Bronchial epithelial cell (primary cell): ENCODE measurements around the gene RAPGEF2. TPM values are rescaled to one million over a fixed set of nuclear protein-coding genes. Genes with fewer than 3 reads are reported as not detected.

Experiments used
- DNase-seq: peaks from one replicate; pipeline ENCODE4 v3.0.0-alpha.2; 2010; ENCODE audit warnings: low read depth
- FAIRE-seq: peaks from 2 replicates; lab custom pipeline; 2011; peaks lifted over from hg19 to GRCh38; lab: Jason Lieb, UNC
- H3K27me3 ChIP-seq: 2 replicates; pipeline ENCODE4 v1.5.1; 2011; ENCODE audit warnings: low read length; ENCODE audit not compliant: control insufficient read depth, insufficient read depth
- H3K36me3 ChIP-seq: 2 replicates; pipeline ENCODE4 v1.5.1; 2011; ENCODE audit warnings: low read length; ENCODE audit not compliant: control insufficient read depth, insufficient read depth
- H3K4me3 ChIP-seq: 2 replicates; pipeline ENCODE4 v1.5.1; 2011; ENCODE audit warnings: mild to moderate bottlenecking, low read depth, low read length, control low read depth
- CTCF ChIP-seq: IDR thresholded peaks from 2 replicates; pipeline ENCODE4 v1.5.1; 2011; ENCODE audit warnings: mild to moderate bottlenecking, moderate library complexity, low read length, control low read depth, inconsistent platforms; ENCODE audit not compliant: insufficient read depth, severe bottlenecking
- total RNA-seq: library from RNA; depleted of rRNA; stranded (reverse); fragments of >200 nt; gene quantifications from 2 replicates; pipeline ENCODE4 v1.2.1, GENCODE V29; 2014

RAPGEF2 gene
- total RNA-seq, 1 donor from 2014 or later, result 37.6 TPM

- no peak for DNase-seq
- TF ChIP-seq CTCF, result no peak
- Histone ChIP-seq H3K4me3 (no peak overlapping the region), H3K36me3 (peaks cover 11% of the 10 kb centered on the region), H3K27me3 (no peaks in the 10 kb centered on the region)
- FAIRE-seq, result no peak
Observed at GRCh38 chr4:159343116-159343515, 240.2 kb downstream of the RAPGEF2 start.

GRCh38 chr4:159344877-159345276, 242.0 kb downstream of the RAPGEF2 start:
- TF ChIP-seq CTCF, result no peak
- H3K4me3 ChIP-seq, result no peak overlapping the region
- FAIRE-seq (no peak), DNase-seq (no peak)
- peaks cover 6% of the 10 kb centered on the region for H3K36me3 ChIP-seq
- H3K27me3 ChIP-seq, result no peaks in the 10 kb centered on the region

GRCh38 chr4:159346681-159347080, 243.8 kb downstream of the RAPGEF2 start:
- FAIRE-seq, result no peak
- peaks cover 6% of the 10 kb centered on the region for H3K36me3 ChIP-seq

GRCh38 chr4:159347813-159348212, 244.9 kb downstream of the RAPGEF2 start:
- H3K36me3 ChIP-seq, result peaks cover 8% of the 10 kb centered on the region
- H3K4me3 ChIP-seq, result no peak overlapping the region
- DNase-seq (no peak), FAIRE-seq (no peak)
- TF ChIP-seq CTCF, result no peak
- no peaks in the 10 kb centered on the region for H3K27me3 ChIP-seq

More at GRCh38 chr4:159346681-159347080, 243.8 kb downstream of the RAPGEF2 start:
- TF ChIP-seq CTCF, result no peak
- Histone ChIP-seq H3K4me3 (no peak overlapping the region), H3K27me3 (no peaks in the 10 kb centered on the region)
- no peak for DNase-seq

- H3K36me3 ChIP-seq, result peaks cover 7% of the 10 kb centered on the region
- H3K27me3 ChIP-seq, result no peaks in the 10 kb centered on the region
- DNase-seq (no peak), FAIRE-seq (no peak)
- no peak overlapping the region for H3K4me3 ChIP-seq
- no peak for TF ChIP-seq CTCF
Observed at GRCh38 chr4:159349332-159349731, 246.5 kb downstream of the RAPGEF2 start.

- FAIRE-seq (no peak), DNase-seq (no peak)
- Histone ChIP-seq H3K4me3 (no peak overlapping the region), H3K36me3 (peaks cover 9% of the 10 kb centered on the region), H3K27me3 (no peaks in the 10 kb centered on the region)
- no peak for TF ChIP-seq CTCF
Observed at GRCh38 chr4:159352609-159353008, 249.7 kb downstream of the RAPGEF2 start.
